ENCODE results near the gene DEPDC1B.
"Not testable (repeated sequence)": the region's sequence is repeated elsewhere in the genome, so short reads cannot be mapped to it uniquely, and the experiment has no call there.

DEPDC1B gene

GRCh38 chr5:60584304-60584703 is 115.7 kb downstream of the DEPDC1B start:
- DNase-seq (ENCODE audit: low read depth): no peak

GRCh38 chr5:60583616-60584015 is 116.3 kb downstream of the DEPDC1B start:
- no peak for DNase-seq (ENCODE audit: low read depth)

- DNase-seq (ENCODE audit: low read depth): no peak
Measured at GRCh38 chr5:60578315-60578714, 121.7 kb downstream of the DEPDC1B start.

GRCh38 chr5:60577116-60577515 is 122.8 kb downstream of the DEPDC1B start:
- DNase-seq (ENCODE audit: low read depth): no peak

GRCh38 chr5:60576425-60576824 is 123.5 kb downstream of the DEPDC1B start:
- DNase-seq (ENCODE audit: low read depth): no peak

GRCh38 chr5:60568646-60569045 is 131.3 kb downstream of the DEPDC1B start:
- DNase-seq (ENCODE audit: low read depth): no peak

GRCh38 chr5:60563696-60564324 is 136.2 kb downstream of the DEPDC1B start:
- no peak for DNase-seq (ENCODE audit: low read depth)

- DNase-seq (ENCODE audit: low read depth): not testable (repeated sequence)
Measured at GRCh38 chr5:60553291-60553690, 146.7 kb downstream of the DEPDC1B start.

GRCh38 chr5:60551829-60552228 is 148.1 kb downstream of the DEPDC1B start:
- no peak for DNase-seq (ENCODE audit: low read depth)

GRCh38 chr5:60551250-60551649 is 148.7 kb downstream of the DEPDC1B start:
- no peak for DNase-seq (ENCODE audit: low read depth)

GRCh38 chr5:60550311-60550710 is 149.7 kb downstream of the DEPDC1B start:
- no peak for DNase-seq (ENCODE audit: low read depth)

GRCh38 chr5:60549841-60550240 is 150.1 kb downstream of the DEPDC1B start:
- DNase-seq (ENCODE audit: low read depth): no peak
